KMS-11 (cell line): ENCODE data around the gene ASIC2.
A peak's percentile ranks its signal among the peaks of the same experiment; 100 is the strongest.

ENCODE experiments used
- H2AFZ ChIP-seq: fragments of 200-600 bp; sonication (generic); 2 replicates; pipeline ENCODE4 v1.6.1; 2016; ENCODE audit warnings: antibody characterized with exemption, mixed run types, low read depth
- H3K27ac ChIP-seq: fragments of 200-600 bp; sonication (generic); 2 replicates; pipeline ENCODE4 v1.6.1; 2016; ENCODE audit warnings: mild to moderate bottlenecking, mixed run types
- H3K27me3 ChIP-seq: fragments of 200-600 bp; sonication (generic); 2 replicates; pipeline ENCODE4 v1.6.1; 2017; ENCODE audit warnings: mild to moderate bottlenecking, low read depth, mixed run types, moderate library complexity; ENCODE audit not compliant: insufficient read depth
- H3K36me3 ChIP-seq: fragments of 200-600 bp; sonication (generic); 2 replicates; pipeline ENCODE4 v1.6.1; 2017; ENCODE audit warnings: mild to moderate bottlenecking, mixed run types; ENCODE audit not compliant: insufficient read depth
- H3K4me1 ChIP-seq: fragments of 200-600 bp; sonication (generic); 2 replicates; pipeline ENCODE4 v1.6.1; 2016; ENCODE audit warnings: mild to moderate bottlenecking, low read depth, mixed run types; ENCODE audit not compliant: poor library complexity, severe bottlenecking
- H3K4me2 ChIP-seq: fragments of 200-600 bp; sonication (generic); 2 replicates; pipeline ENCODE4 v1.7.0; 2016; ENCODE audit warnings: mild to moderate bottlenecking, mixed run types
- H3K4me3 ChIP-seq: fragments of 200-600 bp; sonication (generic); IDR thresholded peaks from 2 replicates; pipeline ENCODE4 v1.6.1; 2017; ENCODE audit warnings: low read depth, low read length, mixed read lengths; ENCODE audit not compliant: insufficient read depth
- H3K79me2 ChIP-seq: fragments of 200-600 bp; sonication (generic); 2 replicates; pipeline ENCODE4 v1.6.1; 2016; ENCODE audit warnings: low read depth, mixed run types; ENCODE audit not compliant: insufficient read depth
- H3K9ac ChIP-seq: fragments of 200-600 bp; sonication (generic); 2 replicates; pipeline ENCODE4 v1.6.1; 2016; ENCODE audit warnings: mild to moderate bottlenecking, mixed run types
- H4K20me1 ChIP-seq: fragments of 200-600 bp; sonication (generic); 2 replicates; pipeline ENCODE4 v1.6.1; 2016; ENCODE audit warnings: mild to moderate bottlenecking, mixed run types; ENCODE audit not compliant: insufficient read depth
- CTCF ChIP-seq: fragments of 200-600 bp; sonication (generic); conservative IDR thresholded peaks from 2 replicates; pipeline ENCODE4 v1.6.1; 2017; ENCODE audit warnings: low read depth, mild to moderate bottlenecking, antibody characterized with exemption, low read length, moderate library complexity, mixed read lengths

Gene ASIC2

GRCh38 chr17:33201283-33201682 lies 91.8 kb downstream of the ASIC2 start:
- Histone ChIP-seq H3K4me1 (no peaks in the 10 kb centered on the region), H3K4me3 (no peak overlapping the region), H4K20me1 (no peaks in the 10 kb centered on the region), H2AFZ (no peak overlapping the region), H3K9ac (no peak overlapping the region), H3K27ac (no peak overlapping the region), H3K27me3 (no peaks in the 10 kb centered on the region), H3K36me3 (no peaks in the 10 kb centered on the region), H3K4me2 (no peak overlapping the region), H3K79me2 (no peaks in the 10 kb centered on the region)
- no peak for TF ChIP-seq CTCF

- Histone ChIP-seq H3K4me2 (no peak overlapping the region), H2AFZ (no peak overlapping the region), H3K27ac (no peak overlapping the region), H3K9ac (no peak overlapping the region), H4K20me1 (no peaks in the 10 kb centered on the region), H3K4me3 (no peak overlapping the region), H3K4me1 (no peaks in the 10 kb centered on the region), H3K27me3 (no peaks in the 10 kb centered on the region), H3K79me2 (no peaks in the 10 kb centered on the region), H3K36me3 (no peaks in the 10 kb centered on the region)
- peak; percentile 22; the same call in 1 of the 2 replicates for TF ChIP-seq CTCF
Observed at GRCh38 chr17:33200587-33200986, 92.5 kb downstream of the ASIC2 start.

- Histone ChIP-seq H3K79me2 (no peaks in the 10 kb centered on the region), H2AFZ (no peak overlapping the region), H3K36me3 (no peaks in the 10 kb centered on the region), H4K20me1 (no peaks in the 10 kb centered on the region), H3K4me3 (no peak overlapping the region), H3K27ac (no peak overlapping the region), H3K4me1 (no peaks in the 10 kb centered on the region), H3K4me2 (no peak overlapping the region), H3K9ac (no peak overlapping the region), H3K27me3 (no peaks in the 10 kb centered on the region)
- TF ChIP-seq CTCF: no peak
Observed at GRCh38 chr17:33199571-33200510, 93.3 kb downstream of the ASIC2 start.

- no peaks in the 10 kb centered on the region for H3K27me3 ChIP-seq
- no peak for TF ChIP-seq CTCF
- no peak overlapping the region for H3K9ac ChIP-seq
- no peaks in the 10 kb centered on the region for H3K79me2 ChIP-seq
- no peak overlapping the region for H3K27ac ChIP-seq
- H2AFZ ChIP-seq: no peak overlapping the region
- no peaks in the 10 kb centered on the region for H3K36me3 ChIP-seq
- no peaks in the 10 kb centered on the region for H3K4me1 ChIP-seq
- H3K4me2 ChIP-seq: no peak overlapping the region
- H3K4me3 ChIP-seq: no peak overlapping the region
- no peaks in the 10 kb centered on the region for H4K20me1 ChIP-seq
Observed at GRCh38 chr17:33198954-33199353, 94.1 kb downstream of the ASIC2 start.
